ENCODE results near the gene PPP1R3E. TPM values are rescaled to one million over a fixed set of nuclear protein-coding genes. Genes with fewer than 3 reads are reported as not detected.
"Not testable (repeated sequence)": the region's sequence is repeated elsewhere in the genome, so short reads cannot be mapped to it uniquely, and the experiment has no call there.

Gene PPP1R3E
- total RNA-seq, 2 experiments from 2014 or later, result 50.8 to 51.7 TPM

DNA sequence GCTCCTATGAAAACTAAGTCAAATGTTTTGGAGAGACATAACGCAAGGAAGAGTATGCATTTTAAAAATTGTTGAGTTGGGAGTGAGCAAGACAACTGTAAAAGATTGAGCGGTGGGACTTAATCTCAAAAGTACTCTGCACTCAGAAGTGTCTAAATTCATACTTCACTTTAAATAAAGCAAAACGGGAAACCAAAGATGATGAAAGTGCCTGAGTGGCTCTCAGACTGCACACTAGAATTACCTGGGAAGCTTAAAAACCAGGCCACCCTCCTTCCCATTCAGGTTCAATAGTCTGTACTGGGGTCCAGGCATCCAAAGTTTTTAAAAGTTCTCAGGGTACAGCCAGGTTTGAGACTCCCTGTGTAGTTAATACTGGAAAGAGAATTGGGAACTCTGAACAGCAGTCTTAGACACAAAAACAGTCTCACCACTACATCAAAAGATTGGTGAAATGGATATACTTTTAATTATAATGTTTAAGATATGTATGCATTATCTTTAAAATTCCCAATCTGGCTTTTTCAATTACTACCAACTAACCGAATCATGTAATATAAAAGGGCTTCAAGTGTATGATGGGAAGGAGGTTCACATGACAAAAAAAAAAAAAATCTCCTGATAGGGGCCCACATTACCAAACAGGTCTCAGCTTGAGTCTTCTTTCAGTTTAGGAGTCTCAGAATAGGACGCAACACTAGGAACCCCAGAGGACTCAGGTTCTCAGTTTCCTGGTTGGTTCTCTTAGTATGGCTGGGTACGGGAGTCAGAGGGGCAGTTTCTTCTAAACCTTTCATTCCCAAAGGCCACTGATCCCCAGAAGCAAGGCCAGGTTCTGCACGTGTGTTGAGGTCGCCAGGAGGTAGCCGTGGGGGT lies 17.8 kb downstream of the PPP1R3E start:
- no peak for DNase-seq
- no peaks in the 10 kb centered on the region for H3K27me3 Mint-ChIP-seq
- POLR2A ChIA-PET, result interaction anchor here (2.5 to 3.5 kb wide), 2 partner anchors 18 to 37 kb away, joined by 14 to 26 read pairs; partner anchors contain the start of genes PABPN1 and PPP1R3E

DNA sequence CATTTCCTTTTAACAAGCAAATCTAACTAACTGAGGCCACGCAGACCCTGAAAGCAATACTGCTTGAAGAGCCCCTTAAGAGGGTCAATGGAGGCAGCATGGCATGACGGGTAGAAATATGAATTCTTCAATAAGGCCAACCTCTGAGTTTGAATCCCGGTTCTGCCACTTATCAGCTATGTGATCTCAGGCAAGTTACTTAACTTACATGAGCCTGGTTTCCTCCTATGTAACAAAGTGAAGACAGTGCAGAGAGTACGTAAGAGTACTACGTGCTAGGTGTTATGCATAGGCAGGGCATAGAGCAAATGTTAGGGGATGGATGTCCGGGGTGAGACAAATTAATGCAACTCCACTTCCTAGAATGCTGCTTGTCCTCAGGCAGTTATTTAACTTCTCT lies 21.4 kb downstream of the PPP1R3E start:
- Mint-ChIP-seq H3K4me3 (no peak overlapping the region), H3K27me3 (no peaks in the 10 kb centered on the region), H3K4me1 (peaks cover 14% of the 10 kb centered on the region), H3K36me3 (peaks cover 3% of the 10 kb centered on the region), H3K9me3 (no peaks in the 10 kb centered on the region), H3K27ac (no peak overlapping the region)
- DNase-seq, result no peak
- POLR2A ChIA-PET, result no interaction called here
- no peak for ATAC-seq (ENCODE audit: low read depth)

More for the DNA sequence above, 17.8 kb downstream of the PPP1R3E start:
- peaks cover 3% of the 10 kb centered on the region for H3K36me3 Mint-ChIP-seq
- H3K9me3 Mint-ChIP-seq, result no peaks in the 10 kb centered on the region
- peaks cover 16% of the 10 kb centered on the region for H3K4me1 Mint-ChIP-seq
- peak overlapping the region; percentile 93 for H3K4me3 Mint-ChIP-seq
- no peak for ATAC-seq (ENCODE audit: low read depth)
- H3K27ac Mint-ChIP-seq, result peak overlapping the region; percentile 88

DNA sequence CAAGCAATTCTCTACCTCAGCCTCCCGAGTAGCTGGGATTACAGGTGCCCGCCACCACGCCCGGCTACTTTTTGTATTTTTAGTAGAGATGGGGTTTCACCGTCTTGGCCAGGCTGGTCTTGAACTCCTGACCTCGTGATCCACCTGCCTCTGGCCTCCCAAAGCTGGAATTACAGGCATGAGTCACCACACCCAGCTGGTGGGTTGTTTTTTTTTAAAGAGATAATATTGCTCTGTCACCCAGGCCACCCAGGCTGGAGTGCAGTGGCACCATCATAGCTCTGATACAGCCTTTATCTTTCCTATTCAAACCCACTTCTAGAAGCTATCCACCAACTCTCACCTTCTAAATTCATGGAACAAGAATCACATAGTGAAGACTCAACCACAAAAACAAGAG lies 24.7 kb downstream of the PPP1R3E start:
- DNase-seq; H3K4me3 Mint-ChIP-seq; H3K4me1 Mint-ChIP-seq; H3K27ac Mint-ChIP-seq; ATAC-seq (ENCODE audit: low read depth); H3K27me3 Mint-ChIP-seq; H3K9me3 Mint-ChIP-seq; POLR2A ChIA-PET; H3K36me3 Mint-ChIP-seq: not testable (repeated sequence)

DNA sequence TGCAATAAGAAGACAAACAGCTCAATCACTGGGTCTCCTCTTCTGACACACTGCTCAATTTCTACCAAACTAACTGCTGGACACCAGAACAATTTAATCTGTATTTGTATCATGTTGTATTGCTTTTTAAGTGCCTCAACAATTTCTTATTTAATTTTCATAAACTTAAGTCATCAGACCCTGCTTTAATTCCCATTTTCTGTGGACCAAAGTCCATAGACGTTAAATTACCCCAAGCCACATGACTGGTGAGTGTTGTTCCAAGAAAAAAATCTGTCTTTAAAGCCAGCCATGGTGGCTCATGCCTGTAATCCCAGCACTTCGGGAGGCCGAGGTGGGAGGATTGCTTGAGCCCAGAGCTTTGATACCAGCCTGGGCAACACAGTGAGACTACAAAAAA lies 25.5 kb downstream of the PPP1R3E start:
- DNase-seq, result no peak
- POLR2A ChIA-PET, result no interaction called here

GRCh38 chr14:23275412-23275811 lies 27.2 kb downstream of the PPP1R3E start:
- Mint-ChIP-seq H3K27me3 (no peaks in the 10 kb centered on the region), H3K4me1 (peaks cover 3% of the 10 kb centered on the region), H3K36me3 (peaks cover 3% of the 10 kb centered on the region), H3K27ac (no peak overlapping the region), H3K4me3 (no peak overlapping the region), H3K9me3 (no peaks in the 10 kb centered on the region)
- ATAC-seq (ENCODE audit: low read depth) (no peak), DNase-seq (no peak)
- POLR2A ChIA-PET, result no interaction called here

More for the DNA sequence above, 25.5 kb downstream of the PPP1R3E start:
- Mint-ChIP-seq H3K36me3 (peaks cover 3% of the 10 kb centered on the region), H3K27ac (no peak overlapping the region), H3K4me1 (peaks cover 3% of the 10 kb centered on the region), H3K9me3 (no peaks in the 10 kb centered on the region), H3K4me3 (no peak overlapping the region), H3K27me3 (no peaks in the 10 kb centered on the region)
- no peak for ATAC-seq (ENCODE audit: low read depth)

DNA sequence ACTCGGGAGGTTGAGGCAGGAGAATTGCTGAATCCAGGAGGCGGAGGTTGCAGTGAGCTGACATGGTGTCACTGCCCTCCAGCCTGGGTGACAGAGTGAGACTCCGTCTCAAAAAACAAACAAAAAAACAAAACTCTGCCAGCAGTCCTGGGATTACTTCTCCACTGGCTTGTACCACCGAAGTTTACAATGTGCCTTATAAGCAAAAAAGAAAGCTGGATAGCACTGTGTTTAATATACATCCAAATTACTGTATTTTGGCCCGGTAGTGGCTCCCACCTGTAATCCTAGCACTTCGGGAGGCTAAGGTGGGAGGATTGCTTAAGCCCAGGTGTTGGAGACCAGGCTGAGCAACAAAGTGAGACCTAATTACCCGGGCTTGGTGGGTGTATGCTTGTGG lies 33.5 kb downstream of the PPP1R3E start:
- ATAC-seq (ENCODE audit: low read depth) (no peak), DNase-seq (no peak)
- H3K27ac Mint-ChIP-seq, result no peak overlapping the region
- no peak overlapping the region for H3K4me3 Mint-ChIP-seq
- POLR2A ChIA-PET, result no interaction called here
- no peaks in the 10 kb centered on the region for H3K4me1 Mint-ChIP-seq
- H3K9me3 Mint-ChIP-seq, result no peaks in the 10 kb centered on the region
- no peaks in the 10 kb centered on the region for H3K36me3 Mint-ChIP-seq
- H3K27me3 Mint-ChIP-seq, result peaks cover 10% of the 10 kb centered on the region

DNA sequence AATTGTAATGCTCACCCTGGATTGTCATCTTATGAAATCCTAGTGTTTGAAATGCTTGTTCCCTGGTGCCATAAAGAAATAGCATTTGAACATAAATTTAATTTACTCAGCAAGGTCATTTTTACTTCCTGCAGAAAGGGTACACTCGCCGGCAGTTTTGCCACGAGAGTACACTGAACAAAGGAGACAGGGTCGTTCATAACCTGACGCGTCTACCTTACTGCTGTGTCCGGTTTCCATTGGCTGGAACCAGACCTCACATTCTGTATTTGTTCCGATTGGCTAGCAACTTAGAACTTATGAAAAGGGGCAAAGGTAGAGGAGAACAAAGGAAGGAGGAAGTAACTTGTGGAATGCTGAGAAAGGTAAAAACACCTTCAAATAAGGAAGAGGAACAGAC lies 41.8 kb downstream of the PPP1R3E start:
- H3K4me1 Mint-ChIP-seq; H3K4me3 Mint-ChIP-seq; POLR2A ChIA-PET; H3K9me3 Mint-ChIP-seq; DNase-seq; H3K36me3 Mint-ChIP-seq; H3K27ac Mint-ChIP-seq; ATAC-seq (ENCODE audit: low read depth): not testable (repeated sequence)
- H3K27me3 Mint-ChIP-seq, result peaks cover 49% of the 10 kb centered on the region

GRCh38 chr14:23259426-23259825 lies 43.2 kb downstream of the PPP1R3E start:
- Mint-ChIP-seq H3K36me3 (no peaks in the 10 kb centered on the region), H3K27ac (no peak overlapping the region), H3K9me3 (no peaks in the 10 kb centered on the region), H3K4me1 (no peaks in the 10 kb centered on the region), H3K4me3 (no peak overlapping the region), H3K27me3 (peaks cover 49% of the 10 kb centered on the region)
- no peak for ATAC-seq (ENCODE audit: low read depth)
- no peak for DNase-seq
- POLR2A ChIA-PET, result no interaction called here

- POLR2A ChIA-PET, result no interaction called here
- H3K4me3 Mint-ChIP-seq, result no peak overlapping the region
- no peak overlapping the region for H3K27ac Mint-ChIP-seq
- H3K9me3 Mint-ChIP-seq, result no peaks in the 10 kb centered on the region
- H3K27me3 Mint-ChIP-seq, result peaks cover 46% of the 10 kb centered on the region
- ATAC-seq (ENCODE audit: low read depth) (no peak), DNase-seq (no peak)
- no peaks in the 10 kb centered on the region for H3K4me1 Mint-ChIP-seq
- no peaks in the 10 kb centered on the region for H3K36me3 Mint-ChIP-seq
Measured at GRCh38 chr14:23258256-23258655, 44.4 kb downstream of the PPP1R3E start.

DNA sequence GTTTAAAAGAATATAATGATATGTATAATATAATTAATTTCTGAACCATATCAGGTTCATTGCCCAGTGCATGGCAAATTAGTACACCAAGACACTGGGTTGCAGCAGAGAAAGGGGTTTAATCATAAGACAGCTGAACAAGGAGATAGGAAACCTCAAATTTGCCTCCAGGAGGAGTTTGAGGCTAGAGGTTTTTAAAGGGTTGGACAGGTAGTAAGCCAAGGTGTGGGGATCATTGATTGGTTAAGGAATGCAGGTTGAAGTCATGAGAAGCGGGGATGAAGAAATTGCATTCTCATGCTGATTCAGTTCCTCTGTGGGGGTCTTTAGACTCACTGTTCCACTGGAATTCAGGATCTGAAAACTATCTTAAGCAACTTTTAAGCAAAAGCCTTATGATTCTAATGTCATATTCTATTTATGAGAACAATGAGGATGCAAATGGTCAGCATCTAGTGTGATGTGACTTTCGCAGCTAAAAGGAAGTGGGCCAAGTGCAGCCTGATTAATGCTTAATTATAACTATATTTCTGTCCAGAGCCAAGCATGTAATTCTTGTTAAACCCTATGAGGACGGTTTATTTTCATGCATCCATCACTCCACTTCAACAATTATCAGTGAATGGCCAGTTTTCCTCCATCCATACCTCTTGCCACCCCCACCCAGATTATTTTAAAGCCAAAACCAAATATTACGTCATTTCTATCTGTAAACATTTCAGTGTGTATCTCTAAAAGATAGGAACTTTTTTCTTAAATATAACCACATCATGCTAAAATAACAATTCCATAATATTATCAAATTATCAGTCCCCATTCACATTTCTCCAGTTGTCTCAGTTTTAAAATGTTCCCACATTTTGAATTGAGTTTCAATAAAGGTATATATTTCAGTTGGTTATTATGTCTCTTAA lies 50.0 kb downstream of the PPP1R3E start:
- H3K27ac Mint-ChIP-seq, result no peak overlapping the region
- H3K4me1 Mint-ChIP-seq, result no peaks in the 10 kb centered on the region
- no peaks in the 10 kb centered on the region for H3K9me3 Mint-ChIP-seq
- no peaks in the 10 kb centered on the region for H3K36me3 Mint-ChIP-seq
- no peak for DNase-seq
- H3K27me3 Mint-ChIP-seq, result peaks cover 31% of the 10 kb centered on the region
- no peak overlapping the region for H3K4me3 Mint-ChIP-seq
- POLR2A ChIA-PET, result no interaction called here
- ATAC-seq (ENCODE audit: low read depth), result no peak

GRCh38 chr14:23252006-23252405 lies 50.7 kb downstream of the PPP1R3E start:
- Mint-ChIP-seq H3K27ac (no peak overlapping the region), H3K27me3 (peaks cover 29% of the 10 kb centered on the region), H3K4me3 (no peak overlapping the region), H3K9me3 (no peaks in the 10 kb centered on the region), H3K4me1 (no peaks in the 10 kb centered on the region), H3K36me3 (no peaks in the 10 kb centered on the region)
- no peak for ATAC-seq (ENCODE audit: low read depth)
- DNase-seq, result no peak
- POLR2A ChIA-PET, result no interaction called here

GRCh38 chr14:23249824-23250223 lies 52.8 kb downstream of the PPP1R3E start:
- Mint-ChIP-seq H3K27me3 (peaks cover 29% of the 10 kb centered on the region), H3K27ac (no peak overlapping the region), H3K36me3 (no peaks in the 10 kb centered on the region), H3K4me1 (no peaks in the 10 kb centered on the region), H3K9me3 (no peaks in the 10 kb centered on the region), H3K4me3 (no peak overlapping the region)
- POLR2A ChIA-PET, result no interaction called here
- DNase-seq, result no peak
- no peak for ATAC-seq (ENCODE audit: low read depth)

GRCh38 chr14:23248601-23249000 lies 54.1 kb downstream of the PPP1R3E start:
- H3K27ac Mint-ChIP-seq, result no peak overlapping the region
- H3K36me3 Mint-ChIP-seq, result no peaks in the 10 kb centered on the region
- H3K27me3 Mint-ChIP-seq, result peaks cover 31% of the 10 kb centered on the region
- POLR2A ChIA-PET, result no interaction called here
- H3K4me1 Mint-ChIP-seq, result no peaks in the 10 kb centered on the region
- no peak overlapping the region for H3K4me3 Mint-ChIP-seq
- DNase-seq (no peak), ATAC-seq (ENCODE audit: low read depth) (no peak)
- no peaks in the 10 kb centered on the region for H3K9me3 Mint-ChIP-seq
